Activated gamma-delta T cell treated with Interleukin-2 at 50 U/mL for 16 hours (primary cell): ENCODE results near the gene GJA4.
"Not testable (repeated sequence)": the region's sequence is repeated elsewhere in the genome, so short reads cannot be mapped to it uniquely, and the experiment has no call there.

ENCODE experiments used
- DNase-seq: peaks from one replicate; pipeline ENCODE4 v3.0.0-alpha.2; 2020

GJA4 gene

GRCh38 chr1:34792424-34792823, 375 bp upstream of the GJA4 start:
- no peak for DNase-seq

GRCh38 chr1:34794001-34794789, 1.4 kb downstream of the GJA4 start:
- no peak for DNase-seq

DNA sequence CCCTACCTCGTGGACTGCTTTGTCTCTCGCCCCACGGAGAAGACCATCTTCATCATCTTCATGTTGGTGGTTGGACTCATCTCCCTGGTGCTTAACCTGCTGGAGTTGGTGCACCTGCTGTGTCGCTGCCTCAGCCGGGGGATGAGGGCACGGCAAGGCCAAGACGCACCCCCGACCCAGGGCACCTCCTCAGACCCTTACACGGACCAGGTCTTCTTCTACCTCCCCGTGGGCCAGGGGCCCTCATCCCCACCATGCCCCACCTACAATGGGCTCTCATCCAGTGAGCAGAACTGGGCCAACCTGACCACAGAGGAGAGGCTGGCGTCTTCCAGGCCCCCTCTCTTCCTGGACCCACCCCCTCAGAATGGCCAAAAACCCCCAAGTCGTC, 2.0 kb downstream of the GJA4 start:
- DNase-seq, result no peak

- DNase-seq, result no peak
Observed at GRCh38 chr1:34795916-34796315, 3.1 kb downstream of the GJA4 start.

DNA sequence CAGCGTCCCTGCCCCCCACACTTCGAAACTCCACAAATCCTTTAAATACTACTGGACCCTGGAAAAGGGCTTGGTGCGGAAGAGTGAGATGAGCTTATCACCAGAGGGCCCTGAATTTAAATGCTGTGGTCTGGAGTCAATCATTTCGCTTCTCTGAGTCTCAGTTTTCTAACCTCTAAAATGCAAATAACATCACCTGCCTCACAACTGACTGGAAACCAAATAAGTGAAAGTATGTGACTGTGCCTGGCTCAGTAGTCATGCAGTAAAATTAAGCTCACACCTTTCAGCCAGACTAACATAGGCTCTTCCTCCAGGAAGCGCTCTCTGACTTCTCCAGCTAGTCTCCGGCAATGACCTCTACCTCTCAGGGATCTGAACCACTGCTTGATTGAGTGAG, 4.2 kb downstream of the GJA4 start:
- no peak for DNase-seq

DNA sequence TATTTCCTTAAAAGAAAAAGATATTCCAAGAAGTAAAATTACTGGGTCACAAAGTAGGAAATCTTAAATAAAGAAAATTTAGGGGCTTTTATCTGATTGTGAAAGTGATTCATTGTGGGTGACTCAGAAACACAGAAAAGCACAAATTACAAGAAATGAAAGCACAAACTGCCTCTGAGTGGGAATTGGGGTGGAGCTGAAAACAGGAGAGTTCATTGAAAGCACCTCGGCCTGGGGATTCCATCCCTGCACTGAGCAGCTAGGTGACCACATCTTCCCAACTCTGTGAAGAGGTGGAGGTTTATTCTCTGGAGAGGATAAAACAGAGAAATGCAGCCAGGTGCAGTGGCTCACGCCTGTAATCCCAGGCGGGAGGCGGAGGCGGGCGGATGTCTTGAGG, 7.4 kb downstream of the GJA4 start:
- no peak for DNase-seq

- no peak for DNase-seq
Observed at GRCh38 chr1:34803770-34804169, 11.0 kb downstream of the GJA4 start.

GRCh38 chr1:34806396-34806795, 13.6 kb downstream of the GJA4 start:
- DNase-seq, result no peak

DNA sequence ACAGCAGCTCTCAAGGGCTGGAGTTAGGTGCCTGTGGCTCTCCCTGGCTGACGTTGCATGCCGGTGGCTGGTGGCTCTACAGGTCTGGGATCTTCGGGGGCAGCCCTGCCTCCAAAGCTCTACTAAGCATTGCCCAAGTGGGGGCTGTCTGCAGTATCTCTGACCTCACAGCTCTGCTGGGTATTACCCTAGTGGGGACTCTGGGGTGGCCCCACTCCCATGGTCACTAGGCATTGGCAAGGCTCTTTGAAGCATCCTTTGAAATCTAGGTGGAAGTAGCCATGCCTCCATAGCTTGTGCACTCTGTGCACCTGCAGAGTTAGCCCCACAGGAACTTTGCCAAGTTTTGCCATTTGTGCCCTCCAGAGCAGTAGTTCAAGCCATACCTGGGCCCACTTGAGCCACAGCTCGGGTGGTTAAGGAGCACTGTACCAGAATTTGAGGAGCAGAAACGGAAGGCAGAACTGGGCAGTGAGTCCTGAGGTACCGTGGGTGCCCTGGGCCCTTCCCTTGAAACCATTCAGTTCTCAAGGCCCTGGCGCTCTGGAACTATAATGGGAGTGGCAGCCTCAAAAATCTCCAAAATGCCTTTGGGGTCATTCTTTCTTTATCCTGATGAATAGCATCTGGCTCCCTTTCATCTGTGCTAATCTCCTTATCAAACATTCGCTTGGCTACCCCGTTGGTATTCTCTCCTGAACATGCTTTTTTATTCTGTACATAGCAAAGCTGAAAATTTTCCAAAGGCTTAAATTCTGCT, 15.4 kb downstream of the GJA4 start:
- no peak for DNase-seq

DNA sequence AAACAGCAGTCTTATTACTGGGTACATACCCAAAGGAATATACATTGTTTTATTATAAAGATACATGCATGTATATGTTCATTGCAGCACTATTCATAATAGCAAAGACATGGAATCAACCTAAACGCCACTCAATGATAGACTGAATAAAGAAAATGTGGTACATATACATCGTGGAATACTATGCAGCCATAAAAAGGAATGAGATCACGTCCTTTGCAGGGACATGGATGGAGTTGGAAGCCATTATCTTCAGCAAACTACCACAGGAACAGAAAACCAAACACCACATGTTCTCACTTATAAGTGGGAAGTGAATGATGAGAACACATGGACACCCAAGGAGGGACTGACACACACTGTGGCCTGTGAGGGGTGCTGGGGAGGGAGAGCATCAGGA, 18.0 kb downstream of the GJA4 start:
- not testable (repeated sequence) for DNase-seq

- no peak for DNase-seq
Observed at GRCh38 chr1:34816332-34816731, 23.5 kb downstream of the GJA4 start.

- no peak for DNase-seq
Observed at GRCh38 chr1:34816778-34817177, 24.0 kb downstream of the GJA4 start.

GRCh38 chr1:34818862-34819261, 26.1 kb downstream of the GJA4 start:
- DNase-seq, result not testable (repeated sequence)

- no peak for DNase-seq
Observed at GRCh38 chr1:34822202-34822601, 29.4 kb downstream of the GJA4 start.

DNA sequence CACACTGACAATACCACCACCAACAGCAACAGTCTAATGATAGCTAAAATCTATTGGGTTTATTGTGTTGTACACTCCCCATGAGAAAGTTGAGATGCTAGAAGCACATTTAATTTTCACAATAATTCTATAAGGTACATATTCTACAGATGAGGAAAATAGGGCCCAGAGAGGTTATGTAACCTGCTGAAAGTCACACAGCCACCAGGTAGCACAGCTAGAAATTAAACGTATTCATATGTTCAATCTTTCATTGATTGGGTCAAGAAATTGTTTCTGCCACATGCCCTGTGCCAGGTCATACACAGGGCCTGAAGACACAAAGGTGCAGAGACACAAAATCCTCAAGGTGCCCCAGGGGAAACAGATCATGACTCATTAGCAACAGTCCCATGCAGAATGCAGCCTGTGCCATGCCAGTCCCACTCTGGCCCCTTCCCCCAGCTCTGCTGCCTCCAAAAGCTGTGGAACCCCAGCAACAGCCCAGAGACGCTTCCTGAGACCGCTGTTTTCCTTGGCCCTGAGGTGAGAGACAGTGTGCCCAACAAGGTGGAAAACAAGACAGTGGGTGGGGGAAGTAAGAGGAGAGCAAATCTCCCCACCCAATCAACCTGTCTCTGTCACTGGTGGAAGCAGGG, 32.1 kb downstream of the GJA4 start:
- DNase-seq, result no peak

GRCh38 chr1:34825455-34826091, 32.8 kb downstream of the GJA4 start:
- DNase-seq, result no peak

GRCh38 chr1:34827341-34827941, 34.6 kb downstream of the GJA4 start:
- DNase-seq, result no peak

GRCh38 chr1:34828611-34829010, 35.8 kb downstream of the GJA4 start:
- no peak for DNase-seq

- DNase-seq, result no peak
Observed at GRCh38 chr1:34829250-34829649, 36.5 kb downstream of the GJA4 start.

DNA sequence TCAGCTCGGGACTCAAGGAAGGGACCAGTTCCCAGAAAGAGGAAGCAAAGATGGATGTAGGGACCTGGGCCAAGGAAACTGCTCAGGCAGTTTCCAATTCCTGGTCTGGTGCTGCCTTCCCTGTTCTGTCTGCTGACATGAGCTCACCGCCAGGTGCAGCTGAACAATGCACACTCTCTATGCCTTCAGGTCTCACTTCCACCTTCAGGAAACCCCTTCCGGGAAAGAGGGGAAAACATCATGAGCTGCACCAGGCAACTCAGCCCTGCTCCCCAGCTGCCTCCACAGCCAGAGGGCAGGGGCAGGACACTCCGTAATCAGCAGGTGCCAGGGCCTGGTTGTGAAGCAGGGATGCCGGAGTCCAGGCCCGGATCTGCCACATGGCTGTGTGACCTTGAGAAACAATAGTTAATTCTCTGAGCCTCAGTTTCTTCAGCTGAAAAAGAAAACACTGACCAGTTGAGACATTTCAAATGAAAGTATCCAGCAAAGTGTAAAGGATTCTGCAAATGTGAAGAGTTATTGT, 39.0 kb downstream of the GJA4 start:
- no peak for DNase-seq

GRCh38 chr1:34833711-34834110, 40.9 kb downstream of the GJA4 start:
- no peak for DNase-seq

DNA sequence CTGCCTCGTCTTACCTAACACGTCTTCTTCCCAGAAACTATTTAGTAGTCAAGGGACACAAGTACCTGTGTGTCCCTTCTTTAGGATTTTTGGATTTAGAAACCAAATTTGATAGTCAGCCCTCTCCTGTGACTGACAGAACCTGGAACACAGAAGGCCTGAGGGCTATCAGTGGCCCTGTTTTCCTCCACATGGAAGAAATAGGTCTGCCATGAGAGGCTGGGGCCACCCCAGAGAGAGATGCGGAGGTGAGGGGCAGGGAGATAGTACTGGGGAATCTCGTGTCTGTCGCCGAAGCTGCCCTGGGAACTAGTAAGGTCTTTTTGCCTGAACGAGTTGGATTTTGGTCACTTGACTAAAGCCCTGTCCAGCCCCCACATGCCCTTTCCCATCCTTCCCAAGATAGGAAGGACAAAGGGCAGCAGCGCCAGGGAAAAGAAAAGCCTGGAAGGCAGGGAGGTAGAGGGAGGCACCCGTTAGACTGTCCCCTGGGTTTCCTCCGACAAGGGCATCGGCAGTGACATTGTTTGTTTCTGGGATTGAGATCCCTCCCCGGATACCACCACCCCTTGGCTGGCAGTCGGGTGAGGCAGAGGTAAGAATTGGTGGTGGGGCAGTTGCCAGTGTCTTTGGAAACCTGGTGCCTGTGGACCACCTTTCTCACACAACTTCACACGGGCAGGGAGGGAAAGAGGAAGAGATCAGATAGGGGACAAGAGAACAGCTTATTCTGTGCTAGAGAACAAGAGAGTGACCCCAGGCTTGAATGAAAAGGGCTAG, 46.9 kb downstream of the GJA4 start:
- no peak for DNase-seq
